Activated T-helper 2 cell treated with anti-CD3 and anti-CD28 coated beads, Interferon-gamma antibody, Interleukin-2, Interleukin-4, amounts not matched to agents 10 μg/mL and 5 μg/mL and 100 μg/mL, durations not matched to agents 14 hours and 24 hours and 36 hours (primary cell): Measurements from ENCODE around the gene CAMTA1. TPM values are rescaled to one million over a fixed set of nuclear protein-coding genes. Genes with fewer than 3 reads are reported as not detected.
"Not testable (repeated sequence)": the region's sequence is repeated elsewhere in the genome, so short reads cannot be mapped to it uniquely, and the experiment has no call there.

Experiments
- DNase-seq: peaks from one replicate; pipeline ENCODE4 v3.0.0; 2021; ENCODE audit warnings: low spot score
- H3K27ac Mint-ChIP-seq: one replicate; pipeline ENCODE4 v1.8.0; 2021; ENCODE audit warnings: mixed read lengths
- H3K27me3 Mint-ChIP-seq: one replicate; pipeline ENCODE4 v1.8.0; 2021; ENCODE audit warnings: low read depth, mixed read lengths
- H3K36me3 Mint-ChIP-seq: one replicate; pipeline ENCODE4 v1.8.0; 2021; ENCODE audit warnings: low read depth, mixed read lengths
- H3K4me1 Mint-ChIP-seq: one replicate; pipeline ENCODE4 v1.8.0; 2021; ENCODE audit warnings: low read depth, mixed read lengths
- H3K4me3 Mint-ChIP-seq: one replicate; pipeline ENCODE4 v1.8.0; 2021; ENCODE audit warnings: low read depth, mild to moderate bottlenecking, moderate library complexity, mixed read lengths
- H3K9me3 Mint-ChIP-seq: one replicate; pipeline ENCODE4 v1.8.0; 2021; ENCODE audit warnings: mixed read lengths
- intact Hi-C: fragments of 100-400 bp; cut with micrococcal nuclease; formaldehyde crosslinking; loops from one replicate; pipeline ENCODE4 v1.15.1; 2023
- total RNA-seq: library from RNA; stranded (reverse); gene quantifications from 2 replicates; pipeline ENCODE4 v1.2.3, GENCODE V29; 2022

The CAMTA1 gene, protein sequence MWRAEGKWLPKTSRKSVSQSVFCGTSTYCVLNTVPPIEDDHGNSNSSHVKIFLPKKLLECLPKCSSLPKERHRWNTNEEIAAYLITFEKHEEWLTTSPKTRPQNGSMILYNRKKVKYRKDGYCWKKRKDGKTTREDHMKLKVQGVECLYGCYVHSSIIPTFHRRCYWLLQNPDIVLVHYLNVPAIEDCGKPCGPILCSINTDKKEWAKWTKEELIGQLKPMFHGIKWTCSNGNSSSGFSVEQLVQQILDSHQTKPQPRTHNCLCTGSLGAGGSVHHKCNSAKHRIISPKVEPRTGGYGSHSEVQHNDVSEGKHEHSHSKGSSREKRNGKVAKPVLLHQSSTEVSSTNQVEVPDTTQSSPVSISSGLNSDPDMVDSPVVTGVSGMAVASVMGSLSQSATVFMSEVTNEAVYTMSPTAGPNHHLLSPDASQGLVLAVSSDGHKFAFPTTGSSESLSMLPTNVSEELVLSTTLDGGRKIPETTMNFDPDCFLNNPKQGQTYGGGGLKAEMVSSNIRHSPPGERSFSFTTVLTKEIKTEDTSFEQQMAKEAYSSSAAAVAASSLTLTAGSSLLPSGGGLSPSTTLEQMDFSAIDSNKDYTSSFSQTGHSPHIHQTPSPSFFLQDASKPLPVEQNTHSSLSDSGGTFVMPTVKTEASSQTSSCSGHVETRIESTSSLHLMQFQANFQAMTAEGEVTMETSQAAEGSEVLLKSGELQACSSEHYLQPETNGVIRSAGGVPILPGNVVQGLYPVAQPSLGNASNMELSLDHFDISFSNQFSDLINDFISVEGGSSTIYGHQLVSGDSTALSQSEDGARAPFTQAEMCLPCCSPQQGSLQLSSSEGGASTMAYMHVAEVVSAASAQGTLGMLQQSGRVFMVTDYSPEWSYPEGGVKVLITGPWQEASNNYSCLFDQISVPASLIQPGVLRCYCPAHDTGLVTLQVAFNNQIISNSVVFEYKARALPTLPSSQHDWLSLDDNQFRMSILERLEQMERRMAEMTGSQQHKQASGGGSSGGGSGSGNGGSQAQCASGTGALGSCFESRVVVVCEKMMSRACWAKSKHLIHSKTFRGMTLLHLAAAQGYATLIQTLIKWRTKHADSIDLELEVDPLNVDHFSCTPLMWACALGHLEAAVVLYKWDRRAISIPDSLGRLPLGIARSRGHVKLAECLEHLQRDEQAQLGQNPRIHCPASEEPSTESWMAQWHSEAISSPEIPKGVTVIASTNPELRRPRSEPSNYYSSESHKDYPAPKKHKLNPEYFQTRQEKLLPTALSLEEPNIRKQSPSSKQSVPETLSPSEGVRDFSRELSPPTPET (N-terminal part only)
- total RNA-seq: 62.9 and 69.0 TPM in 2 replicates

DNA sequence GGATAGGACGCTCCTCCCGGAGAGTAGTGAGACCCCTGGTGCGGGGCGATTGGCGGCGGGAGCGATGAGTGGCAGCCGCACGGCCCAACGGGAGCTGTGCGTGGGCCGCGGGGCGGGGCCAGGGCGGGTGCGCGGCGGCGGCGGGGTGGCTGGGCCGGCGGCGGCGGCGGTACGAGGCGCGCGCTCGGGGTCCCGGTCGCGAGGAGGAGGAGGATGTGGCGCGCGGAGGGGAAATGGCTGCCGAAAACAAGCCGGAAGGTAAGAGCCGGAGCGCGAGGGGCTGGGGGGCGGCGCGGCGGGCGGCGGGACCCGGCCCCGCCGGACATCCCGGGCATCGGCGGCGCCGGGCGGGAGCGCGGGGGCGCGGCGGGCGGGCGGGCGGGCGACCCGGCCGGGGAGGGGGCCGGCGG lies at the start of gene CAMTA1:
Gene CAMTA1, plus strand, starts transcription at position 137 of the 410 bp plus-strand sequence. Its CDS starts 77 bp downstream, at position 214.
- DNase-seq: no peak
- H3K9me3 Mint-ChIP-seq: no peaks in the 10 kb centered on the region
- peak within 1 kb of the TSS; percentile 95 for H3K27ac Mint-ChIP-seq
- H3K4me1 Mint-ChIP-seq: peaks cover 38% of the 10 kb centered on the region
- peaks cover 11% of the 10 kb centered on the region for H3K36me3 Mint-ChIP-seq
- intact Hi-C loops: loop anchor here (2.0 to 10.0 kb wide), 4 partner anchors 41 to 391 kb away; partner anchors contain the start of genes ACOT7 and PHF13
- peaks cover 8% of the 10 kb centered on the region for H3K27me3 Mint-ChIP-seq
- H3K4me3 Mint-ChIP-seq: peak within 1 kb of the TSS; percentile 95

DNA sequence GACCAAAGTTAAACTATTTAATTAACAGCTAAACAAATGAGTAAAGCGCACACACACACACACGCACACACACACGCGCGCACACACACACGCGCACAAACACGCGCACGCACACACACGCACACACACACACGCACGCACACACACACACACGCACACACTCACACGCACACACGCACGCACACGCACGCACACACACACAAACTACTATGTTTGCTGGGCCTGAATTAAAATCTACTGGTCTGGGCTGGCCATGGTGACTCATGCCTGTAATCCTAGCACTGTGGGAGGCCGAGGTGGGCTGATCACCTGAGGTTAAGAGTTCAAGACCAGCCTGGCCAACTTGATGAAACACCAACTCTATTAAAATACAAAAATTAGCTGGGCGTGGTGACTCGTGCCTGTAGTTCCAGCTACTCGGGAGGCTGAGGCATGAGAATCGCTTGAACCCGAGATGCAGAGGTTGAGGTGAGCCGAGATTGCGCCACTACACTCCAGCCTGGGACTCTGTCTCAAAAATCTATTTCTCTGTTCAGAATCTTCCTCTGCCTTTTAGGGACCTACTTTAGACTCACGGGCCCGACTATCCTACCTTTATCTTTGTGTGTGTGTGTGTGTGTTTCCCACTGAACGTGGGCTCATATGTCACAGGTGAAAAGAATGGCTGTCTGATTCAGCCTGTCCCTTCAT lies 46.1 kb upstream of the CAMTA1 start:
- peaks cover 10% of the 10 kb centered on the region for H3K27me3 Mint-ChIP-seq
- peaks cover 7% of the 10 kb centered on the region for H3K4me1 Mint-ChIP-seq
- H3K36me3 Mint-ChIP-seq: no peaks in the 10 kb centered on the region
- DNase-seq: no peak
- no peak overlapping the region for H3K4me3 Mint-ChIP-seq
- no peaks in the 10 kb centered on the region for H3K9me3 Mint-ChIP-seq
- no peak overlapping the region for H3K27ac Mint-ChIP-seq
- intact Hi-C loops: no loop called here

DNA sequence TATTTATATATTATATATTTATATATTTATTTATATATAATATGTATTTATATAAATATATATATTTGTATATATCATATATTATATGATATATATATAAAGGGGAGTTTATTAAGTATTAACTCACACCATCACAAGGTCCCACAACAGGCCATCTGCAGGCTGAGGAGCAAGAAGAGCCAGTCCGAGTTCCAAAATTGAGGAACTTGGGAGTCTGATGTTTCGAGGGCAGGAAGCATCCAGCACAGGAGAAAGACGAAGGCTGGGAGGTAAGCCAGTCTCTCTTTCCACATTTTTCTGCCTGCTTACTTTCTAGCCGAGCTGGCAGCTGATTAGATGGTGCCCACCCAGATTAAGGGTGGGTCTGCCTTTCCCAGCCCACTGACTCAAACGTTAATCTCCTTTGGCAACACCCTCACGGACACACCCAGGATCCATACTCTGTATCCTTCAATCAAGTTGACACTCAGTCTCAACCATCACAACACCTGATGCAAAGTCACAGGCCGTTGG lies 42.5 kb upstream of the CAMTA1 start:
- H3K27ac Mint-ChIP-seq, H3K4me1 Mint-ChIP-seq, H3K36me3 Mint-ChIP-seq, H3K27me3 Mint-ChIP-seq, H3K4me3 Mint-ChIP-seq, H3K9me3 Mint-ChIP-seq, DNase-seq, intact Hi-C loops: not testable (repeated sequence)

DNA sequence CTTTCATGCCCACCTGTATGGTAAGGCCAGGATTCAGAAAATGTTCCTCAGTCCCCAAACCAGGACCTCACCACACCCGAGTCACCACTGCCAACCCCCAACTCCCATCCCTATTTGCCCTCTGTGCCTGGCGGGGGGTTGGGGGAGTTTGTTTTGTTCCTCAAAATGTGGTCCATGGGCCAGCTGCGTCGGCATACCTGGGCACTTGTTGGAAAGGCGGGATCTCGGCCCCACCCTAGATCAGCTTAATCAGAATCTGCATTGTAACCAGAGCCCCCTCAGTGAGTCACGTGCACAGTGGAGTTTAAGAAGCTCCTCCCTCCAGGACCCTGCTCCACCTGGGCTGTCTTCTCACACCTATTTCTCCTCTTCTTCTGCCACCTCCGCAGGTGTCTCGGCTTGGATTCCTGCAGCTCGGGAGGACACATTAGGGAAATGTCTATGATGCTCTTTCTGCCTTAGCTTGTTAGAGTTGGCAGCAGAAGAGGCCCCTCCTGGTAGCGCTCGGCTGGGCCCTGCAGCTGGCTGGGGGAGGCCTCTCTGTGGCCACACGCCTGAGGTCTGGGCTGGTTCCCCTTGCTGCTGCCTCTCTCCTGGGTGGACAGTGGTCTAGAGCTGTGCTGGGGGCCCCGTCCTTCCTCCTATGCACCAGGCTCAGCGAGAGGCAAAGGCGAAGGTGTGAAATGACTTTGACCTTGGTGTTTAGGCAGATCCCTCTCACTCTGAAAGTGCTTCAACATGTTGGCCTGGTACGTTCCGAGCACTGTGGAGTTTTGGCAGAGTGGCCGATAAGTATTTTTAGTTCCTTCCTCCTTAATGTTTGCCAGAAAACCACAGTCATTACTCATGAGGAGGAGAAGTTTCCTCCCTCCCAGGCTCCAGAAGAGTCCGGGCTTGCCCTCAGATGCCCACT lies 41.8 kb upstream of the CAMTA1 start:
- H3K27me3 Mint-ChIP-seq: peaks cover 9% of the 10 kb centered on the region
- H3K4me3 Mint-ChIP-seq: no peak overlapping the region
- intact Hi-C loops: loop anchor here (2.0 kb wide), 1 partner anchor 41 kb away; the partner anchor contains the start of gene CAMTA1
- H3K27ac Mint-ChIP-seq: no peak overlapping the region
- H3K36me3 Mint-ChIP-seq: no peaks in the 10 kb centered on the region
- DNase-seq: peak; percentile 14
- H3K4me1 Mint-ChIP-seq: peaks cover 7% of the 10 kb centered on the region
- H3K9me3 Mint-ChIP-seq: no peaks in the 10 kb centered on the region

DNA sequence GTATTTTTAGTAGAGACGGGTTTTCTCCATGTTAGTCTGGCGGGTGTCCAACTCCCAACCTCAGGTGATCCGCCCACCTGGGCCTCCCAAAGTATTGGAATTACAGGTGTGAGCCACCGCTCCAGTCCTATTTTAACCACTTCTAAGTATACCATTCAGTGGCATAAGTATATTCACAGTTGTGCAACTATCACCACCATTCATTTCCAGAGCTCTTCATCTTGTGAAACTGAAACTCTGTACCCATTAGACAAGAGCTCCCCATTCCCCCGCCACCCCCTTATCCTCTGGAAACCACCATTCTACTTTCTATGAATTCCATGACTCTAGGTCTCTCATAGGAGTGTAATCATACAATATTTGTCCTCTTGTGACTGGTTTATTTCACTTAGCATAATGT lies 40.2 kb upstream of the CAMTA1 start:
- H3K27me3 Mint-ChIP-seq: peaks cover 18% of the 10 kb centered on the region
- H3K36me3 Mint-ChIP-seq: no peaks in the 10 kb centered on the region
- no peak for DNase-seq
- peaks cover 7% of the 10 kb centered on the region for H3K4me1 Mint-ChIP-seq
- H3K9me3 Mint-ChIP-seq: no peaks in the 10 kb centered on the region
- no peak overlapping the region for H3K27ac Mint-ChIP-seq
- intact Hi-C loops: loop anchor here (1.0 to 2.0 kb wide), 2 partner anchors 34 to 40 kb away; partner anchors contain the start of gene CAMTA1
- H3K4me3 Mint-ChIP-seq: no peak overlapping the region

DNA sequence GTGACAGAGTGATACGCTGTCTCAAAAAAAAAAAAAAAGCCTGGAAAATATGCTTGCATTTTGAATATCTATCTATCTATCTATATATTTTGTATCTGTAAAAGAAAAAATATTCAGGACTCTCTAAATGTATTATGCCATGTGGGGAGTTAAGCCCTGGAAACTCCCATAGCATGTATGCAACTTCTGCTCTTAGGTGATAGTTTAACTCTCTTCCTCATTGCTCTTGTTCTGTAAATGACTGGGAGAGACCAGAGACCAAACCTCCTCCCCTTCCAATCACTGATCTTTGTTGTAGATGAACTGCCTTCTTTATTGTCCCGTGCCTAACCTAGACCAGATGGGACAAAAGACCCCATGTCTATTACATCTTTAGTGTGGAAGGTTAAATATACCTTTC lies 37.6 kb upstream of the CAMTA1 start:
- Mint-ChIP-seq H3K27me3 (peaks cover 25% of the 10 kb centered on the region), H3K36me3 (no peaks in the 10 kb centered on the region), H3K4me1 (peaks cover 7% of the 10 kb centered on the region), H3K27ac (no peak overlapping the region), H3K4me3 (no peak overlapping the region), H3K9me3 (no peaks in the 10 kb centered on the region)
- no peak for DNase-seq
- intact Hi-C loops: no loop called here

GRCh38 chr1:6750490-6750889 lies 34.8 kb upstream of the CAMTA1 start:
- peaks cover 37% of the 10 kb centered on the region for H3K27me3 Mint-ChIP-seq
- no peaks in the 10 kb centered on the region for H3K9me3 Mint-ChIP-seq
- no peak overlapping the region for H3K27ac Mint-ChIP-seq
- H3K36me3 Mint-ChIP-seq: no peaks in the 10 kb centered on the region
- intact Hi-C loops: no loop called here
- no peak for DNase-seq
- H3K4me3 Mint-ChIP-seq: no peak overlapping the region
- no peaks in the 10 kb centered on the region for H3K4me1 Mint-ChIP-seq

- no peak for DNase-seq
- Mint-ChIP-seq H3K27ac (no peak overlapping the region), H3K27me3 (peaks cover 32% of the 10 kb centered on the region), H3K9me3 (no peaks in the 10 kb centered on the region), H3K4me1 (peaks cover 2% of the 10 kb centered on the region), H3K4me3 (no peak overlapping the region), H3K36me3 (no peaks in the 10 kb centered on the region)
- intact Hi-C loops: no loop called here
Observed at GRCh38 chr1:6753320-6754140, 31.7 kb upstream of the CAMTA1 start.

- H3K36me3 Mint-ChIP-seq: no peaks in the 10 kb centered on the region
- intact Hi-C loops: no loop called here
Observed at GRCh38 chr1:6756457-6756856, 28.8 kb upstream of the CAMTA1 start.

DNA sequence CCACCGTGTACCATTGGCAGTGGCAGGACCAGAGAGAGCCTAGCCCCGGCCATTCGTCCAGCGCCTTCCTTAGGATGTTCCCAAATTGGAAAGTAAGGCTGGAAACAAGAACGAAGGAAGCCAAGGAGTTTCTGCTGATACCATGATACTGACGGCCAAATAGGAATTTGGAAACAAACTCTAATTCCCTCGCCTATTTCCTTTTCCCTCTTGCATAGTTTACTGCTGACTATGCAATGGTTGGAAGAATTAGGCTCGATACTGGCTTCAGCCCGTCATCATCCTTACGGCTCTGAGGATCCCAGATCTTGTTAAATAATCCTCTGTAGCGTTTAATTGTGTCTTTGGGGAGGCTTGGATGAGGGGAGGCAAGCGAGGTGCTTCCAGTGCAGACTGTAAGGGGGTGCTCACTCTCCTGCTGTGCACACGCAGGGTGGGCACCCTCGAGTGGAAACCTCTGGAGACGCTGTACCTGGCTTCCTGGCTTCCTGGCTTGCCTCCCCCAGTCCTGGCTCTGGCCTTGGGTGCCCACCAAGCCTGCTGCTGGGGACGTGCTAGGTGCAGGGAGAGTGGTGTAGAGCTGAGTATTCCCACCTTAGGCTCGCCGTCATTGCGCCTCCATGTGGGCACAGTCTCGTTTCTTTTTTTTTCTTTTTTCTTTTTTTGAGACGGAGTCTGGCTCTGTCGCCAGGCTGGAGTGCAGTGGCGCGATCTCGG lies 27.4 kb upstream of the CAMTA1 start:
- no peaks in the 10 kb centered on the region for H3K9me3 Mint-ChIP-seq
- H3K4me3 Mint-ChIP-seq: no peak overlapping the region
- no peak for DNase-seq
- peaks cover 2% of the 10 kb centered on the region for H3K4me1 Mint-ChIP-seq
- H3K27ac Mint-ChIP-seq: no peak overlapping the region
- intact Hi-C loops: no loop called here
- H3K27me3 Mint-ChIP-seq: peaks cover 16% of the 10 kb centered on the region
- no peaks in the 10 kb centered on the region for H3K36me3 Mint-ChIP-seq

More at GRCh38 chr1:6756457-6756856, 28.8 kb upstream of the CAMTA1 start:
- no peak overlapping the region for H3K4me3 Mint-ChIP-seq
- no peaks in the 10 kb centered on the region for H3K9me3 Mint-ChIP-seq
- H3K27ac Mint-ChIP-seq: no peak overlapping the region
- H3K27me3 Mint-ChIP-seq: peaks cover 18% of the 10 kb centered on the region
- peaks cover 2% of the 10 kb centered on the region for H3K4me1 Mint-ChIP-seq
- DNase-seq: no peak
